GM12873 (cell line): ENCODE data around the gene ICA1.

Experiments used
- TF ChIP-seq, protein P1 (sequence below): IDR thresholded peaks from 2 replicates; pipeline ENCODE4 v1.5.1; 2012; ENCODE audit warnings: low read depth, mild to moderate bottlenecking, moderate library complexity, low read length, control low read depth; ENCODE audit not compliant: insufficient read depth; ENCODE audit errors: missing control alignments

The ICA1 gene

DNA sequence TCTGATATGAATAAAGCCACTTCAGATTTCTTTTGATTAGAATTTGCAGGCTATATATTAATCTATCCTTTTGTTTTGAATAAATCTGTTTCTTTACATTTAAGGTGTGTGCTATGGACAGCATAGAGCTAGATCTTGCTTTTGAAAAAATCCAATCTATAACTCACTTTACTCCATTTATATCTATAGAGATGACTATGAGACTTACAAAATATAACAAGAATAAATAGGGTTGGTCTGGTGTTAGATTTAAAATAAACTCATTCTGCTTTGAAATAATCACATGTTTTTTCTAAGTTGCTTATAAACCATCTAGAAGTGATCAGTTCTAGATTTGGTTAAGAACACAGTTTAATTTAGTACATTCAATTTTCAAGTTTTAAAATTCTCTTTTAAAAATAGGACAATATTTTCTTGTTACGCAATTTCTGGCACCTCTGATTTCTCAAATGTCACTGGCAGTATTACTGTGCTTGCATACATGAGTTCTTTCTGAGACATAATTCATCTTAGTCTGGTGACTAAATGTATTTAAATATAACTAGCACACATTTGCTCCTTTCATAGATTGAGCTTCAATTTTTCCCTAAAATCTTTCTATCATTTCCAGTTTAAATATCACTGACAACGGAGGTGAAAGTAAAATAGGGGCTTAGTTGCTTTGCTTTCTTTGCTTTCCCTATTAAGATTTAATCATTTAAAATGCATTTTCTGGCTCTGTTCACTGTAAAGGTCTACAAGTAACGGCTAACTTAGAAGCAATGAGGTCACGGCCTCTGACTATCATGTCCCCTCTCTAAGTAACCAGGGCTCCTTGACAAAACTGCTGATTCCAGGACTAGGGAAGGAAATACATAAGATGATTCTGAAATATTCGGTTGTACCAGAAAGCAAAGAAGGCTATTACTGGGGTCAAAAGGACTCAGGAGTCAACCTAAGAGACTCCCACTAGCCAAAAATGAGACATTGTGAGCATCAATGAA, 89.3 kb downstream of the ICA1 start:
- TF ChIP-seq, protein P1, sequence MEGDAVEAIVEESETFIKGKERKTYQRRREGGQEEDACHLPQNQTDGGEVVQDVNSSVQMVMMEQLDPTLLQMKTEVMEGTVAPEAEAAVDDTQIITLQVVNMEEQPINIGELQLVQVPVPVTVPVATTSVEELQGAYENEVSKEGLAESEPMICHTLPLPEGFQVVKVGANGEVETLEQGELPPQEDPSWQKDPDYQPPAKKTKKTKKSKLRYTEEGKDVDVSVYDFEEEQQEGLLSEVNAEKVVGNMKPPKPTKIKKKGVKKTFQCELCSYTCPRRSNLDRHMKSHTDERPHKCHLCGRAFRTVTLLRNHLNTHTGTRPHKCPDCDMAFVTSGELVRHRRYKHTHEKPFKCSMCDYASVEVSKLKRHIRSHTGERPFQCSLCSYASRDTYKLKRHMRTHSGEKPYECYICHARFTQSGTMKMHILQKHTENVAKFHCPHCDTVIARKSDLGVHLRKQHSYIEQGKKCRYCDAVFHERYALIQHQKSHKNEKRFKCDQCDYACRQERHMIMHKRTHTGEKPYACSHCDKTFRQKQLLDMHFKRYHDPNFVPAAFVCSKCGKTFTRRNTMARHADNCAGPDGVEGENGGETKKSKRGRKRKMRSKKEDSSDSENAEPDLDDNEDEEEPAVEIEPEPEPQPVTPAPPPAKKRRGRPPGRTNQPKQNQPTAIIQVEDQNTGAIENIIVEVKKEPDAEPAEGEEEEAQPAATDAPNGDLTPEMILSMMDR: no peak

DNA sequence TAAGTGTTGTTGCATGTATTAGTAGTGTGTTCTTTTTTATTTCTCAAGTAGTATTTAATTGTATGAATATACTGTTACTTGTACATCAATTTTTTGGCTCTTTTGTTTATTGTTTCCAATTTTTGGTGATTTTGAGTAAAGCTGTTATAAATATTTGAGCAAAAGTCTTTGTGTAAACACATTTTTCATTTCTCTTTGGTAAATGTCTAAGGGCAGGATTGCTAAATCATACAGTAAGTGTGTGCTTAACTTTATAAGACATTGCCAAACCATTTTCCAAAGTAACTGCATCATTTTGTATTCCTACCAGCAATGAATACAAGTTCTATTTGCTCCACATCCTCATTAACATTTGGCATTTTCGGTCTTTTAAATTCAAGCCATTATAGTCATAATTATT, 92.8 kb downstream of the ICA1 start:
- TF ChIP-seq, protein P1: no peak

DNA sequence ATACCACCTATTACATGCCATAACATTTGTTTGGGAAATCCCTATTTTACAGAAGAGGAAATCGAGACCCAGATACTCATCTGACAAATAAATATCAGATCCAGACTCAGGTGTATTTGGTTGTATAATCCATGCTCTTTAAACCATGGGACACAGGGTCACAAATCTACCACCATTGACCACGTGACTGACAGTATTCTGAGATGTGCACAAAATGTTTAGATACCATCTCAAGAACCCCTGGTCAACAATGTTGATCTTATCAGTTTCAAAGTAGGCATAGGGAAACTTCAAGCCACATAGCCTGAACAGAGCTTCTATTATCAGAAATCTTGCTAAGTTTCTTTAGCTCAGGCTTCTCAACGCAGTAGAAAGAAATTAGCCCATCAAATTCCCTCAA, 93.6 kb downstream of the ICA1 start:
- TF ChIP-seq, protein P1: no peak

DNA sequence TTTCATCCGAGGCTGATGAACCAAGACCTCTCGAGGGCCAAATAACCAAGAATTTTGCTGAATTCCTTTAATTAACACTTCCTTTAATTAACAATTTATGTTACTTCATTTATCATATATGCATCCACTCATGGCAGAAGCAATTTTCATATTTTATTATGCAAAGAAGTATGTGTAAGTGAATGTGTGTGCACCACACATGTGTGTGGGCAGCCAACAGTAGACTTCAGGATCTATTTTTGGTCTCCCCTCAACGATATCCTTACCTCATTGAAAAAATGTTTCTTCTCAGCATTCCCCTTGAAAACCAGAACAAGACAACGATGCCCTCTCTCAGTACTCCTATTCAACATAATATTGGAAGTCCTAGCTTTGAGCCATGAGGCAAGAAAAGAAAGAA, 96.8 kb downstream of the ICA1 start:
- TF ChIP-seq, protein P1: no peak

DNA sequence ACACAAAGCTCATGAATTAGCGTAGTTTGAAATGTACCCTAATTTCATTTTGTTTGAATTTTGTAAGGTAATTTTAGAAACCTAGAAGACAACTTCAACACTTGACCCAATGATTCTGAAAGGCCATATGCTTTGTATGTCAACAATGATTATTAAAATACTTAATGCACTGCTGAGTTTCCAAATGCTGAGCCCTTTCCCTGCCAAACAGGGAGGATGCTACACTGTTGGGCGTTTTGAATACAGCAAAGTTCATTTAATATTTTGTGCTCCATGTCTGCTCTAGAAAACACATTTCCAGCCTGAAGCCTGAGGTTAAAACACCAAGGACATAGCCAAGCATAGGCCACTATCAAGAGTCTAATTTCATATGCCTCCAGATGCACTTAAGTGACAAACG, 99.8 kb downstream of the ICA1 start:
- TF ChIP-seq, protein P1: no peak

DNA sequence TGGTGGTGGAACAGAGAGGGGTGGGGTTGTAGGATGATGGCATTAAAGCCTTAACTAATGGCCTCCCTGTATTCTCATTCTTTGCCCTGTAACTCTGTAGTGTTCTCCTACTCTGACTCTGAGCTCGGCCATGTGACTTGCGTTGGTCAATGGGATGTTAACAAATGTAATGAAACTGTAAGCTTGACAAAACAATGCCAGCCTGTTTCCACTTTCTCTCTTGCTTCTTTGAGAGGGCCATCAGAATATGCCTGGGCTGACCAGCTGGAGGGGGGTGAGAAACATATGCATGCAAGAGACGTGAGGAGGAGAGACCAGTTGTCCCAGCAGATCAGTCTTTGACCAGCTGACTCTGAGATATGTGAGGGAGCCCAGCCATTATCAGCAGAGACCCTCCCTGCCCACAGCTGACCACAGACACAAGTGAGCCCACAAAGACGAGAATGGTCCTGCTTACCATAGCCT, 100.6 kb downstream of the ICA1 start:
- TF ChIP-seq, protein P1: no peak

DNA sequence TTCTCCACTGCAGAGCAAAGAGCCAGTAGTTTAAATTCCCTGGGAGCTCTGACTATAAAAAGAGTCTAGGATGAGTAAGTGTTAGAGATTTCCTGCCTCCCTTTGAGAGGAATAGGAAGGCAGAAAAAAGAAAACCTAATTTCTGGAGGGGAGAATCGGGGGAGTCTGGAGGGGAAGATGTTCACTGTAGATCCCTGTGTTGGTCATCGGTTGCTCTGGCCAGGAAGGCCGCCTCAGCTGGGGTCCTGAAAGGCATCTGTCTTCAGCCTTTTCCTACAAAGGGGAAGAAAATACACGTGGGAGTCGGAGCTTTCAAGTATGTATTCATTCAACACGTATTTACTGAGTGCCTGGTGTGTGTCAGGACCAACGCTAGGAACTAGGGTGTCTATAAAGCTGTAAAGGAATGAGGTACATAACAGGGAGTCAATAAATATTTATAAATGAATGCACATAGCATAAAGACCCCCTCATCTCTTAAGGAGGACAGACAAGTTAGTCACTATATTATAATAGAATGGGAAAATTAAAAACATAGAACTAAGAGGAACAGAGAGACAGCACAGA, 101.1 kb downstream of the ICA1 start:
- TF ChIP-seq, protein P1: no peak
